GM12892 (cell line): Measurements from ENCODE around the gene ZMYND8.

Experiments used
- DNase-seq: peaks from one replicate; pipeline ENCODE4 v3.0.0; 2011; ENCODE audit not compliant: insufficient read length
- FAIRE-seq: peaks from 2 replicates; lab custom pipeline; 2011; peaks lifted over from hg19 to GRCh38; lab: Jason Lieb, UNC
- POLR2A ChIP-seq: IDR thresholded peaks from 2 replicates; pipeline ENCODE4 v1.6.1; 2011; ENCODE audit warnings: low read depth, low read length, control low read depth
- POLR2AphosphoS5 ChIP-seq: IDR thresholded peaks from 2 replicates; pipeline ENCODE4 v1.6.1; 2011; ENCODE audit warnings: low read depth, low read length, control low read depth
- TAF1 ChIP-seq: IDR thresholded peaks from 2 replicates; pipeline ENCODE4 v1.6.1; 2011; ENCODE audit warnings: low read depth, mild to moderate bottlenecking, control low read depth, low read length, borderline replicate concordance

The ZMYND8 gene

GRCh38 chr20:47365023-47365764, 8.7 kb upstream of the ZMYND8 start:
- DNase-seq (no peak), FAIRE-seq (no peak)
- TF ChIP-seq TAF1 (no peak), POLR2A (no peak), POLR2AphosphoS5 (no peak)

DNA sequence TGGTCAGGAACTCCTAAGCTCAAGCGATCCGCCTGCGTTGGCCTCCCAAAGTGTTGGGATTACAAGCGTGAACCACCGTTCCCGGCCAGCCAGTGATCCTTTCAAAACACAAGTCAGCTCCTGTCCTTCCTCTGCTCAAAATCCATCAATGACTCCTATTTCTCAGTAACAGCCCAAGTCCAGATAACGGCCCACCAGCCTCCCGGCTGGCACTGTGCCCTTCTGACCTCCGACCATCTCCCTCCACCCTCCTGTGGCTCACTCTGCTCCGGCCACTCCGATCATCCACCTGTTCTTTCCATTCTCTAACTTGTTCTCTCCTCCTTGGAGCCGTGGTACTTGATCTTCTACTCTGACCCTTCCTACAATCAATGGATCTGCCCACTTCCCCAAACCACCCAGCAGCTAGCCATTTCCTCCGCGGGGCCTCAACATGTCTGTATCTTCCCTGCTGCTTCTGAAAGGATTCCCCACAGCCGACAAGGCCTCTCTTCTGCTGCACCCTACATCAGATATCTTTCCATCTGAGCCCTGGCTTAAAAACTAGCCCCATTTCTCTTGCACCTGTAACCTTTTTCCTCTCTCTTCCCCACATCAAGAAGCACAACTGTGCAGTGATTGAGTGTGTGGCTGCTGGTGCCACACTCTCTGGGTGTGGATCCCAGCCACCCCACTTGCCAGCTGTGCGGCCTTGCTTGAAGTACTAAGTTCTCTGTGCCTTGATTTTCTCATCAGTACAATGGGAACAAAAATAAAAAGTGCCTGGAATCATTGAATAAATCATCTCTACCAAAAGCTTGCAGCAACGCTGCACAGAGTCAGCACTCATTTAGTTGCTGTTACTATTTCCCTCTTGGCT, 6.1 kb upstream of the ZMYND8 start:
- TF ChIP-seq POLR2A (no peak), TAF1 (no peak), POLR2AphosphoS5 (no peak)
- DNase-seq (no peak), FAIRE-seq (no peak)

- DNase-seq (no peak), FAIRE-seq (no peak)
- no peak for TF ChIP-seq POLR2A
- TF ChIP-seq TAF1, result no peak
- TF ChIP-seq POLR2AphosphoS5, result no peak
These were observed 4.8 kb upstream of the ZMYND8 start for GRCh38 chr20:47361057-47361915.

DNA sequence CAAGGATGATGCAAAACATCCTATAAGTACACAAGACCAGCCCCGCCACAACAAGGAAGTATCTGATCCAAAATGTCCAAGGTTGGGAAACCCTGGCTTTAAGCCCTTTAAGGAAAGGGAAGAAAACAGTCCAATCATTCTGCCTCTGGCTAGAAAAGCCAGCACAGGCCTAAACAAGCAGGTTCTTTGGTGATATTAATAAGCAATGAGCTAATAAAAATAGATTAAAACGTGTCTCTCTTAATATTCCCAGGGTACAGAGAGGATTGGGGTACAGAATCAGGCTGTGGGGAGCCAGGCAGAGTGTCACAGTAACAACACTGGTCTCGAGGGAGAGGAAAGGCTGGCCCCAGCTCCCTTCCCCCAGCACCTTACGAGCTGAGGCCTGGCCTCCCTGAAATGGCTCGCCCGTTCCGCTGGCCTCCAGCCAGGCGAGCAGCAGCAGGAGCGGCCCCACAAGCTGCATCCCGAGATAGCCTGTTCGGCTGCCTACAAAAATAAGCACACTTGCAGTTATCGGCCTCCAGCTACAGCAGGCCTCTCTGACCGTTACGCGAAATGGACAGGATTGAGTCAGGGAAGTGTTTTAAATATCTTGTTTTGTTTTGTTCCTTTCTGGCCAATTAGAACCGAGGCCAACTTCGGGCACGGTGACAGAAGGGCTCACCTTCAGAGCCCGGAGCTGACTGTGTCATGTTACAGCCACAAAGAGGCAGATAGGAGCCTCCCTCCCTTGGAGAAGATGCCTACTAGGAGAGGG, 4.0 kb upstream of the ZMYND8 start:
- FAIRE-seq (no peak), DNase-seq (peak; percentile 38)
- TF ChIP-seq TAF1, result 0 out of 2 replicates have a peak, but pooled peaks have one; percentile 43
- TF ChIP-seq POLR2AphosphoS5, result 0 out of 2 replicates have a peak, but pooled peaks have one; percentile 26
- peak; percentile 57; the same call in 1 of the 2 replicates for TF ChIP-seq POLR2A

GRCh38 chr20:47359530-47360296, 3.2 kb upstream of the ZMYND8 start:
- DNase-seq (no peak), FAIRE-seq (no peak)
- no peak for TF ChIP-seq TAF1
- TF ChIP-seq POLR2A, result no peak
- no peak for TF ChIP-seq POLR2AphosphoS5

DNA sequence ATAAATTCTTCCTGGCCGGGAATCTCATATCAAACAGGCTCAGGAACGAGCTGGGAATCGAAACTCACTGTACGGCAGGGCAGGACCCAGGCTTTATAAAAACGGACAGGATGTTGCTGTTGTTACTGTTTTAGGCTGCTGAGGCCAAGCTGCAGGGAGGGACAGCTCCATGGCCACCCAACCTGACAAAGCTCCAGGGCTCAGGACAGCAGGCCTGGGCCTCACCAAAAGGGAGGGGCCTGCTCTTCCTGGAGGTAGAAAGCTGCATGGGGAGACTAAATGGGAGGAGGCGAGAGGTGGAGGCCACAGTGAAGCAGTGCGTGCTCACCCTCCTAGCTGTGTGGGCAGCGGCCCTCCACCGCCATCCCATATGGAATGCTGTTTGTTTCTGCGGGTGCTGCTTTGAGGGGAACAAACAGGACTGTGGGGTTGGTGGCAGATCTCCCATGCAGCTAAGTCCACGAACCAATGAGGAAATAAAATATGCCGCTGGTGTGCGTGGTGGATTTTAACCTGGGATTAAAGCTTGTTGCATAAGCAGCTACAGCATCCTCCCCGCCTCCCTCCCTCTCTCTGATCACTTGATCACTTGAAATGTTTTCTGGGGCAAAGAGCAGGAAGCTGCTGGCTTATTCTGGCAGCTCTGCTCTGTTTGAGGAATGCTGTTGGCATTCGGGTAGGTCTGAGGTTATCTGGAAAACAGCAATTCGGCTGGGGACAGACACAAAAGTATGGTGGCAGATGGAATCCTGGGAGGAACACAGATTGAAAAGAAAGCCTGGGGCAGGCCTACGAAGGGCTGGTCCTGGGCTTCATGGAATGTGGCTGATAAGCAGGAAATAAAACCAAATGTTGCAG, 2.4 kb upstream of the ZMYND8 start:
- TF ChIP-seq POLR2A, result no peak
- TF ChIP-seq POLR2AphosphoS5, result no peak
- no peak for TF ChIP-seq TAF1
- no peak for FAIRE-seq
- DNase-seq, result no peak

DNA sequence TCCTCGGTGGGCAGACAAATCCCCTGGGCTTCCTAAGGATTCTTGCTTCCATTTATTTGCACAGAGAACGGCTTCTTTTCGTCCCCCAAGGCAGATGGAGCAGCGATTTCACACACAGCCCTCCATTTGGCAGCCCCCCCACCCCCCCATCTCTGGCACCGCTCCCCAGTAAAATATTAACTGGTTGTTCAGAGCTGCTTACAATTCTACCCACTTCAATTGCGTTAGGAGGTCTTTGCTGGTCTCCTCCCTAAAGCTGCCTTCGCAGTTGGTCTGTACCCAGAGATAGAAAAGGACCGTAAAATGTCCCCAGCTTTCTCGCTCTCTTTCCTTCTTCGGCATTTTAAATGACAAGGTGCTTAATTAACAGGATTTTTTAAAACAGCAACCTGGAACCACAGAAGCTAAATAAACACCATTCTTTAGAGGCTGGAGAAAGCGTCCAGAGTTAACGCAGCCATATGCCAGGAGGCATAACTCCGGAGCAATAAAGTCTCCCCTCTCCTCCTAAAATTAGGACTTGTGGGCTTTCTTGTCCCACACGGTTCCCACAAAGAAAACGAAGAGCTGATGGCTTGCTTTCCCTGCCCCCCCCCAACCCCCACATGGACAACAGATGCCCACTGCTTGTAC, 1.7 kb upstream of the ZMYND8 start:
- TF ChIP-seq POLR2A, result no peak
- FAIRE-seq (no peak), DNase-seq (no peak)

DNA sequence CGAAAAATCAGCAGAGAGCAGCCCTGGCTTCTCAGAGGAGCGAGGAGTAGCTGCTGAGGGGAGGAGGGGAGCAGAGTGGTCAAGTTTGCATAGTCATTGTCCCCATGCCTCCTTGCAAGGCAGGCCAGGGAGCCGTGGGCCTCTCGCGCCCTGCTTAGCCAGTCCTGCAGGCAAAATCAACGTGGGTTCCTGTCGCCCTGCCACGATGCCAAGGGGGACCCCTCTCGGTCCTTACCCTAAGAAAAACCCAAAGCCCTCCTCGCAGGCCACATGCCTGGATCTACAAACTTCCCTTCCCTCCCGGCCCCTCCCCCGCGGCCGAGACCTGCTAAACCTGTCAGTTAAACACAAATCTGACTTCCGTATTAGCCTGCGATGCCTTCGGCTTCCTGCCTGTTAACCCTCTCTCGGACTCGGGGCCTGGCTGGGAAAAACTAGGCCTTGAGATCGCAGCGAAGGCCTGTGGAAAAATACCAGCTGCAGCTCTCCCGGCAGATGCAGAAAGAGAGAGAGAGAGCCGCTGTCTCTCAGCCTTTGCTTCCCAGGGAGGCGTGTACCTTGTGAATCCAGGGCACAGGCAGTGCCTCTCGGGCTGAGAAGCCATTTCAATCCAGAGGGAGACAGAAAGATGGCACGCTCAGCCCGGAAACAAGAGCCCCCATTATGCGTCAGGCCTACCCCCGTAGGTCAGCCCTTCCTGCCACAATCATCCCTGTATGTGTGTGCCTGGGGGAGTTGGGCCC, 968 bp upstream of the ZMYND8 start:
- TF ChIP-seq TAF1 (peak; percentile 83), POLR2AphosphoS5 (peak; percentile 86), POLR2A (peak; percentile 77)
- FAIRE-seq (peak; percentile 68), DNase-seq (peak; percentile 53)

- no peak for FAIRE-seq
- DNase-seq, result no peak
- no peak for TF ChIP-seq POLR2AphosphoS5
- TF ChIP-seq TAF1, result no peak
- no peak for TF ChIP-seq POLR2A
These were observed 326 bp downstream of the ZMYND8 start for GRCh38 chr20:47356220-47356525.
